Measurements from ENCODE around the gene CCDC40. TPM values are rescaled to one million over a fixed set of nuclear protein-coding genes. Genes with fewer than 3 reads are reported as not detected.

The CCDC40 gene
- total RNA-seq, 2 donors from 2014 or later, result 11.8 to 19.7 TPM

DNA sequence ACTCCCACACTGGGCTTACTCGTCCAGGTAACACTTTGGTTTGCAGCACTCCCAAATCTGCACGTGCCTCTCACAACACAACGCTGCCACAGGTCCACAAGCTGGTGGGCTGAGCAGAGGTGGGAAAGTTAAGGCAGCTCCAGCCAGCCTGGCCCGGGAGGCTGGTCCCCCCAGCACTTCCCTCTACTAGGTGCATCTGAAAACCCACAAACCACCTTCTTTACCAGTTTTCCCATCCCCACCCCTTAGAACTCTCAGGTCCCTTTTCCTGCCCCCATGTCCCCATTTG, 63.5 kb downstream of the CCDC40 start:
- no peak overlapping the region for H3K27ac ChIP-seq
- intact Hi-C loops (cut with DNase I), result loop anchor here (5.0 kb wide), 1 partner anchor 63 kb away; the partner anchor contains the start of genes CCDC40 and TBC1D16
- WGBS, result 92% methylated on average over 4 of the region's 4 CpGs
- H3K27me3 ChIP-seq (replicated peaks; ENCODE audit: insufficient read depth), result no peaks in the 10 kb centered on the region
- no peak for TF ChIP-seq POLR2A (IDR thresholded peaks at IDR 0.05)
- TF ChIP-seq, protein P1, sequence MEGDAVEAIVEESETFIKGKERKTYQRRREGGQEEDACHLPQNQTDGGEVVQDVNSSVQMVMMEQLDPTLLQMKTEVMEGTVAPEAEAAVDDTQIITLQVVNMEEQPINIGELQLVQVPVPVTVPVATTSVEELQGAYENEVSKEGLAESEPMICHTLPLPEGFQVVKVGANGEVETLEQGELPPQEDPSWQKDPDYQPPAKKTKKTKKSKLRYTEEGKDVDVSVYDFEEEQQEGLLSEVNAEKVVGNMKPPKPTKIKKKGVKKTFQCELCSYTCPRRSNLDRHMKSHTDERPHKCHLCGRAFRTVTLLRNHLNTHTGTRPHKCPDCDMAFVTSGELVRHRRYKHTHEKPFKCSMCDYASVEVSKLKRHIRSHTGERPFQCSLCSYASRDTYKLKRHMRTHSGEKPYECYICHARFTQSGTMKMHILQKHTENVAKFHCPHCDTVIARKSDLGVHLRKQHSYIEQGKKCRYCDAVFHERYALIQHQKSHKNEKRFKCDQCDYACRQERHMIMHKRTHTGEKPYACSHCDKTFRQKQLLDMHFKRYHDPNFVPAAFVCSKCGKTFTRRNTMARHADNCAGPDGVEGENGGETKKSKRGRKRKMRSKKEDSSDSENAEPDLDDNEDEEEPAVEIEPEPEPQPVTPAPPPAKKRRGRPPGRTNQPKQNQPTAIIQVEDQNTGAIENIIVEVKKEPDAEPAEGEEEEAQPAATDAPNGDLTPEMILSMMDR (IDR thresholded peaks at IDR 0.05), result no peak
- TF ChIP-seq POLR2AphosphoS5 (IDR thresholded peaks at IDR 0.05), result no peak
- no peaks in the 10 kb centered on the region for H3K36me3 ChIP-seq
- no peak overlapping the region for H3K4me3 ChIP-seq
- DNase-seq (ENCODE audit: low spot score), result no peak
- H3K9me3 ChIP-seq, result no peaks in the 10 kb centered on the region
- peaks cover 3% of the 10 kb centered on the region for H3K4me1 ChIP-seq (replicated peaks)

- peak; percentile 77 for DNase-seq (ENCODE audit: low spot score)
- Histone ChIP-seq H3K4me1 (replicated peaks) (peaks cover 3% of the 10 kb centered on the region), H3K27ac (peak within 1 kb of the TSS; percentile 92 to 93), H3K36me3 (no peaks in the 10 kb centered on the region), H3K9me3 (no peaks in the 10 kb centered on the region), H3K4me3 (peak within 1 kb of the TSS; percentile 78 to 91), H3K27me3 (replicated peaks; ENCODE audit: insufficient read depth) (no peaks in the 10 kb centered on the region)
- TF ChIP-seq, protein P1 (IDR thresholded peaks at IDR 0.05), result peak; percentile 88 to 99 (median 95)
- no peak for TF ChIP-seq POLR2AphosphoS5 (IDR thresholded peaks at IDR 0.05)
- TF ChIP-seq POLR2A (IDR thresholded peaks at IDR 0.05), result peak; percentile 66
- intact Hi-C loops (cut with DNase I), result loop anchor here (1.0 to 5.0 kb wide), 2 partner anchors 46 to 64 kb away; partner anchors contain the start of genes CCDC40, EIF4A3 and TBC1D16
- under 1% methylated on average over 69 of the region's 114 CpGs for WGBS
Measured at GRCh38 chr17:80101011-80101945, 64.8 kb downstream of the CCDC40 start, which contains the start of gene GAA. Gene GAA, plus strand, starts transcription at chr17:80101581. Its CDS starts 3,006 bp downstream, at chr17:80104587.

DNA sequence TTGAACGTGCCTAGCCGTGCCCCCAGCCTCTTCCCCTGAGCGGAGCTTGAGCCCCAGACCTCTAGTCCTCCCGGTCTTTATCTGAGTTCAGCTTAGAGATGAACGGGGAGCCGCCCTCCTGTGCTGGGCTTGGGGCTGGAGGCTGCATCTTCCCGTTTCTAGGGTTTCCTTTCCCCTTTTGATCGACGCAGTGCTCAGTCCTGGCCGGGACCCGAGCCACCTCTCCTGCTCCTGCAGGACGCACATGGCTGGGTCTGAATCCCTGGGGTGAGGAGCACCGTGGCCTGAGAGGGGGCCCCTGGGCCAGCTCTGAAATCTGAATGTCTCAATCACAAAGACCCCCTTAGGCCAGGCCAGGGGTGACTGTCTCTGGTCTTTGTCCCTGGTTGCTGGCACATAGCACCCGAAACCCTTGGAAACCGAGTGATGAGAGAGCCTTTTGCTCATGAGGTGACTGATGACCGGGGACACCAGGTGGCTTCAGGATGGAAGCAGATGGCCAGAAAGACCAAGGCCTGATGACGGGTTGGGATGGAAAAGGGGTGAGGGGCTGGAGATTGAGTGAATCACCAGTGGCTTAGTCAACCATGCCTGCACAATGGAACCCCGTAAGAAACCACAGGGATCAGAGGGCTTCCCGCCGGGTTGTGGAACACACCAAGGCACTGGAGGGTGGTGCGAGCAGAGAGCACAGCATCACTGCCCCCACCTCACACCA, 65.7 kb downstream of the CCDC40 start:
- no peak for DNase-seq (ENCODE audit: low spot score)
- TF ChIP-seq, protein P1 (IDR thresholded peaks at IDR 0.05), result no peak
- TF ChIP-seq POLR2AphosphoS5 (IDR thresholded peaks at IDR 0.05) (no peak), POLR2A (IDR thresholded peaks at IDR 0.05) (no peak)
- intact Hi-C loops (cut with DNase I), result loop anchor here (1.0 to 5.0 kb wide), 2 partner anchors 45 to 65 kb away; partner anchors contain the start of genes CCDC40, EIF4A3 and TBC1D16
- WGBS, result 36% methylated on average over 21 of the region's 21 CpGs
- H3K4me3 ChIP-seq, result peak overlapping the region; percentile 78 to 91
- H3K27ac ChIP-seq, result peak overlapping the region; percentile 92 to 93
- no peaks in the 10 kb centered on the region for H3K9me3 ChIP-seq
- no peaks in the 10 kb centered on the region for H3K27me3 ChIP-seq (replicated peaks; ENCODE audit: insufficient read depth)
- H3K36me3 ChIP-seq, result no peaks in the 10 kb centered on the region
- H3K4me1 ChIP-seq (replicated peaks), result peaks cover 3% of the 10 kb centered on the region

- no peaks in the 10 kb centered on the region for H3K36me3 ChIP-seq
- WGBS, result 75% methylated on average over 15 of the region's 15 CpGs
- no peaks in the 10 kb centered on the region for H3K27me3 ChIP-seq (replicated peaks; ENCODE audit: insufficient read depth)
- H3K27ac ChIP-seq, result no peak overlapping the region
- no peaks in the 10 kb centered on the region for H3K9me3 ChIP-seq
- peaks cover 3% of the 10 kb centered on the region for H3K4me1 ChIP-seq (replicated peaks)
- no peak overlapping the region for H3K4me3 ChIP-seq
- intact Hi-C loops (cut with DNase I), result loop anchor here (5.0 kb wide), 1 partner anchor 66 kb away; the partner anchor contains the start of genes CCDC40 and TBC1D16
- no peak for DNase-seq (ENCODE audit: low spot score)
- no peak for TF ChIP-seq POLR2A (IDR thresholded peaks at IDR 0.05)
- TF ChIP-seq, protein P1 (IDR thresholded peaks at IDR 0.05), result no peak
- TF ChIP-seq POLR2AphosphoS5 (IDR thresholded peaks at IDR 0.05), result no peak
Measured at GRCh38 chr17:80102664-80103448, 66.4 kb downstream of the CCDC40 start.
